ENCODE measurements around the gene LAMP2. TPM values are rescaled to one million over a fixed set of nuclear protein-coding genes. Genes with fewer than 3 reads are reported as not detected.

Gene LAMP2
- polyA plus RNA-seq, 1 donor from 2014 or later, result 42.6 TPM

DNA sequence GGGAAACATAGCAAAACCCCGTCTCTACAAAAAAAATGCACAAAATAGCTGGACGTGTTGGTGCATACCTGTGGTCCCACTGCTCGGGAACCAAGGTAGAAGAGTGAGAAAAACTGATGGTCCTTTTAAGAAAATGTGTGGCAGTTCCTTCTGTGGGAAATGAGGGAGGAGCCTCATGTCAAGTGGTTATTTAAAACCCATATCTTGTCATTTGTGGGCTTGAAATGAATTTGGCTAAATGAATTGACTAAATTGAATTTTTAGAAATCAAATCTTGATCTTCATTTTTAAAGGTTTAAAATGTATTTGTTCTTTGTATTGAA is 16.2 kb upstream of the LAMP2 start:
- H3K9ac ChIP-seq (ENCODE audit: low read length), result no peak overlapping the region
- no peaks in the 10 kb centered on the region for H3K9me3 ChIP-seq (ENCODE audit: low read length)
- no peaks in the 10 kb centered on the region for H3K36me3 ChIP-seq (ENCODE audit: insufficient read depth, low read length)
- no peak overlapping the region for H3K4me2 ChIP-seq (ENCODE audit: low read length)
- no peaks in the 10 kb centered on the region for H4K20me1 ChIP-seq (ENCODE audit: insufficient read depth)
- H3K9me2 ChIP-seq (ENCODE audit: insufficient read depth, low read length), result no peaks in the 10 kb centered on the region
- TF ChIP-seq, protein P1, sequence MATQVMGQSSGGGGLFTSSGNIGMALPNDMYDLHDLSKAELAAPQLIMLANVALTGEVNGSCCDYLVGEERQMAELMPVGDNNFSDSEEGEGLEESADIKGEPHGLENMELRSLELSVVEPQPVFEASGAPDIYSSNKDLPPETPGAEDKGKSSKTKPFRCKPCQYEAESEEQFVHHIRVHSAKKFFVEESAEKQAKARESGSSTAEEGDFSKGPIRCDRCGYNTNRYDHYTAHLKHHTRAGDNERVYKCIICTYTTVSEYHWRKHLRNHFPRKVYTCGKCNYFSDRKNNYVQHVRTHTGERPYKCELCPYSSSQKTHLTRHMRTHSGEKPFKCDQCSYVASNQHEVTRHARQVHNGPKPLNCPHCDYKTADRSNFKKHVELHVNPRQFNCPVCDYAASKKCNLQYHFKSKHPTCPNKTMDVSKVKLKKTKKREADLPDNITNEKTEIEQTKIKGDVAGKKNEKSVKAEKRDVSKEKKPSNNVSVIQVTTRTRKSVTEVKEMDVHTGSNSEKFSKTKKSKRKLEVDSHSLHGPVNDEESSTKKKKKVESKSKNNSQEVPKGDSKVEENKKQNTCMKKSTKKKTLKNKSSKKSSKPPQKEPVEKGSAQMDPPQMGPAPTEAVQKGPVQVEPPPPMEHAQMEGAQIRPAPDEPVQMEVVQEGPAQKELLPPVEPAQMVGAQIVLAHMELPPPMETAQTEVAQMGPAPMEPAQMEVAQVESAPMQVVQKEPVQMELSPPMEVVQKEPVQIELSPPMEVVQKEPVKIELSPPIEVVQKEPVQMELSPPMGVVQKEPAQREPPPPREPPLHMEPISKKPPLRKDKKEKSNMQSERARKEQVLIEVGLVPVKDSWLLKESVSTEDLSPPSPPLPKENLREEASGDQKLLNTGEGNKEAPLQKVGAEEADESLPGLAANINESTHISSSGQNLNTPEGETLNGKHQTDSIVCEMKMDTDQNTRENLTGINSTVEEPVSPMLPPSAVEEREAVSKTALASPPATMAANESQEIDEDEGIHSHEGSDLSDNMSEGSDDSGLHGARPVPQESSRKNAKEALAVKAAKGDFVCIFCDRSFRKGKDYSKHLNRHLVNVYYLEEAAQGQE (IDR thresholded peaks at IDR 0.05; ENCODE audit: borderline replicate concordance), result no peak
- TF ChIP-seq MXI1 (conservative IDR thresholded peaks at IDR 0.05; ENCODE audit: poor library complexity, severe bottlenecking) (no peak), POLR2AphosphoS5 (IDR thresholded peaks at IDR 0.05) (no peak), TAF1 (IDR thresholded peaks at IDR 0.05; ENCODE audit: low read depth) (no peak), EP300 (conservative IDR thresholded peaks at IDR 0.05; ENCODE audit: poor library complexity, severe bottlenecking) (no peak), EZH2 (IDR thresholded peaks at IDR 0.05; ENCODE audit: borderline replicate concordance, insufficient read depth, low read length, poor library complexity, severe bottlenecking) (no peak), CTCF (IDR thresholded peaks at IDR 0.05; ENCODE audit: poor library complexity, severe bottlenecking) (no peak), SMC3 (conservative IDR thresholded peaks at IDR 0.05; ENCODE audit: poor library complexity) (no peak), RAD21 (conservative IDR thresholded peaks at IDR 0.05) (no peak)
- H3K79me2 ChIP-seq (replicated peaks; ENCODE audit: insufficient read depth, low read length), result no peaks in the 10 kb centered on the region
- no peaks in the 10 kb centered on the region for H3K27me3 ChIP-seq (ENCODE audit: insufficient read depth, low read depth, low read length)
- no peak overlapping the region for H2AFZ ChIP-seq (ENCODE audit: low read depth, low read length)
- H3F3A ChIP-seq (ENCODE audit: insufficient read depth, low read length, poor library complexity, severe bottlenecking), result no peaks in the 10 kb centered on the region
- H3K27ac ChIP-seq (ENCODE audit: low read length), result peak overlapping the region; percentile 62
- H3K4me3 ChIP-seq (ENCODE audit: low read length), result peak overlapping the region; percentile 71

DNA sequence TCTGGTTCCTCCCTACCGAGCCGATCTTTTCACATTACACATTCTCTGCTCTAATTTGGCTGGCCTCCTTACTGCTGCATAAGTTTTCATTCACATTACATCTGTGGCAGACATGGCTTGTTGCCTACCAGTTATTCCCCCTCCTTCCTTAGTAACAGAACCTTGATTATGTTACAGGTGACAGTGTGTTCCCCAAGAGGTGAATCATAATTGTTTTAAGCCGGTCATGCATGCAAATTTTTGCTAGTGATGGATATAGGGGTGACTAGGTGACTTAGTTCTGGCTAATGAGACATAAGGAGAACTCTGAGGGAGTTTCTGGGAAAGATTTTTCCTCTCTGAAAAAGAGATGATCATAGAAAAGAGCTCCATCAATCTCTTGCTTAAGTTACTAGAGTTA is 8.4 kb upstream of the LAMP2 start:
- Histone ChIP-seq H3K36me3 (ENCODE audit: insufficient read depth, low read length) (no peaks in the 10 kb centered on the region), H3K4me3 (ENCODE audit: low read length) (no peak overlapping the region), H3K79me2 (replicated peaks; ENCODE audit: insufficient read depth, low read length) (no peaks in the 10 kb centered on the region), H3K4me2 (ENCODE audit: low read length) (no peak overlapping the region), H3F3A (ENCODE audit: insufficient read depth, low read length, poor library complexity, severe bottlenecking) (no peaks in the 10 kb centered on the region), H3K9me3 (ENCODE audit: low read length) (no peaks in the 10 kb centered on the region), H3K9me2 (ENCODE audit: insufficient read depth, low read length) (no peaks in the 10 kb centered on the region), H3K27me3 (ENCODE audit: insufficient read depth, low read depth, low read length) (no peaks in the 10 kb centered on the region), H2AFZ (ENCODE audit: low read depth, low read length) (no peak overlapping the region), H3K27ac (ENCODE audit: low read length) (no peak overlapping the region), H3K9ac (ENCODE audit: low read length) (no peak overlapping the region), H4K20me1 (ENCODE audit: insufficient read depth) (no peaks in the 10 kb centered on the region)
- TF ChIP-seq TAF1 (IDR thresholded peaks at IDR 0.05; ENCODE audit: low read depth), result no peak
- no peak for TF ChIP-seq RAD21 (conservative IDR thresholded peaks at IDR 0.05)
- no peak for TF ChIP-seq POLR2AphosphoS5 (IDR thresholded peaks at IDR 0.05)
- no peak for TF ChIP-seq EZH2 (IDR thresholded peaks at IDR 0.05; ENCODE audit: borderline replicate concordance, insufficient read depth, low read length, poor library complexity, severe bottlenecking)
- TF ChIP-seq, protein P1 (IDR thresholded peaks at IDR 0.05; ENCODE audit: borderline replicate concordance), result no peak
- no peak for TF ChIP-seq CTCF (IDR thresholded peaks at IDR 0.05; ENCODE audit: poor library complexity, severe bottlenecking)
- TF ChIP-seq MXI1 (conservative IDR thresholded peaks at IDR 0.05; ENCODE audit: poor library complexity, severe bottlenecking), result no peak
- TF ChIP-seq SMC3 (conservative IDR thresholded peaks at IDR 0.05; ENCODE audit: poor library complexity), result no peak
- no peak for TF ChIP-seq EP300 (conservative IDR thresholded peaks at IDR 0.05; ENCODE audit: poor library complexity, severe bottlenecking)
